RWPE1 (cell line): Measurements from ENCODE around the gene MCF2L.

ENCODE experiments used
- CTCF ChIA-PET: fragments of 350-600 bp; sonication (Branson Sonifier 250); formaldehyde crosslinking; extraction: SDS; loops from one replicate; lab custom pipeline; 2021; lab: Yijun Ruan, JAX
- POLR2A ChIA-PET: fragments of 400-600 bp; formaldehyde crosslinking; extraction: SDS; loops from one replicate; lab custom pipeline; 2020; ENCODE audit warnings: antibody characterized with exemption; ENCODE audit not compliant: low non-redundant PET; lab: Yijun Ruan, JAX
- DNase-seq: peaks from one replicate; pipeline ENCODE4 v3.0.0; 2012; ENCODE audit warnings: low spot score
- H3K27ac ChIP-seq: fragments of 450-650 bp; 2 replicates; pipeline ENCODE4 v1.5.1; 2017
- CTCF ChIP-seq: fragments of 450-650 bp; conservative IDR thresholded peaks from 2 replicates; pipeline ENCODE4 v1.5.1; 2017; ENCODE audit warnings: low read depth, mild to moderate bottlenecking

Gene MCF2L

GRCh38 chr13:113017506-113018215, 48.6 kb downstream of the MCF2L start:
- ChIA-PET POLR2A (no interaction called here), CTCF (no interaction called here)
- DNase-seq, result no peak
- no peak overlapping the region for H3K27ac ChIP-seq
- TF ChIP-seq CTCF, result no peak

GRCh38 chr13:113018676-113019465, 49.9 kb downstream of the MCF2L start:
- DNase-seq, result no peak
- no peak for TF ChIP-seq CTCF
- no peak overlapping the region for H3K27ac ChIP-seq
- ChIA-PET POLR2A (no interaction called here), CTCF (no interaction called here)

- no peak overlapping the region for H3K27ac ChIP-seq
- POLR2A ChIA-PET, result no interaction called here
- TF ChIP-seq CTCF, result no peak
- DNase-seq, result no peak
- CTCF ChIA-PET, result interaction anchor here (1.6 kb wide), 1 partner anchor 9 kb away, joined by 4 read pairs; no protein-coding TSS in a partner anchor
Observed at GRCh38 chr13:113020323-113021080, 51.5 kb downstream of the MCF2L start.

- CTCF ChIA-PET, result interaction anchor here (0.7 to 1.6 kb wide), 2 partner anchors 8 to 342 kb away, joined by 3 to 4 read pairs; partner anchors contain the start of gene GRTP1
- POLR2A ChIA-PET, result no interaction called here
- no peak for DNase-seq
- no peak overlapping the region for H3K27ac ChIP-seq
- no peak for TF ChIP-seq CTCF
Observed at GRCh38 chr13:113021391-113021790, 52.4 kb downstream of the MCF2L start.

GRCh38 chr13:113021811-113022210, 52.8 kb downstream of the MCF2L start:
- ChIA-PET POLR2A (no interaction called here), CTCF (interaction anchor here (0.7 kb wide), 1 partner anchor 342 kb away, joined by 3 read pairs; the partner anchor contains the start of gene GRTP1)
- DNase-seq, result no peak
- TF ChIP-seq CTCF, result no peak
- H3K27ac ChIP-seq, result no peak overlapping the region

- no peak overlapping the region for H3K27ac ChIP-seq
- POLR2A ChIA-PET, result no interaction called here
- DNase-seq, result no peak
- CTCF ChIA-PET, result interaction anchor here (0.6 kb wide), 1 partner anchor 35 kb away, joined by 3 read pairs; no protein-coding TSS in a partner anchor
- TF ChIP-seq CTCF, result no peak
Observed at GRCh38 chr13:113022391-113022744, 53.4 kb downstream of the MCF2L start.
